Stimulated activated CD4-positive, alpha-beta T cell treated with anti-CD3 and anti-CD28 coated beads, TNF-alpha, amount 100 ng/mL, for 48 hours (primary cell): Measurements from ENCODE around the gene ABHD11.
"Not testable (repeated sequence)": the region's sequence is repeated elsewhere in the genome, so short reads cannot be mapped to it uniquely, and the experiment has no call there.

Experiments used
- DNase-seq, 3 donors: peaks; one replicate each; pipeline ENCODE4 v3.0.0-alpha.2; 2020; ENCODE audit warnings: low read depth in 3 of 3

ABHD11 gene

GRCh38 chr7:73718905-73719805, 19.4 kb downstream of the ABHD11 start, which contains the start of gene STX1A:
Gene STX1A (minus strand): TSS chr7:73719669. CDS start chr7:73719631, 38 bp downstream.
- DNase-seq, result peak; percentile 43 to 62 (median 48)

GRCh38 chr7:73718438-73718881, 20.1 kb downstream of the ABHD11 start:
- no peak for DNase-seq

GRCh38 chr7:73717991-73718405, 20.6 kb downstream of the ABHD11 start:
- peak; percentile 61 to 73 (median 67) for DNase-seq

GRCh38 chr7:73717025-73717807, 21.4 kb downstream of the ABHD11 start:
- no peak for DNase-seq

- no peak for DNase-seq
Measured at GRCh38 chr7:73716318-73716890, 22.2 kb downstream of the ABHD11 start.

GRCh38 chr7:73715648-73716317, 22.8 kb downstream of the ABHD11 start:
- DNase-seq, result peak; percentile 55 to 79 (median 65)

- DNase-seq, result not testable (repeated sequence)
Measured at GRCh38 chr7:73713319-73713718, 25.3 kb downstream of the ABHD11 start.

GRCh38 chr7:73712773-73713172, 25.8 kb downstream of the ABHD11 start:
- no peak for DNase-seq

GRCh38 chr7:73708961-73709549, 29.5 kb downstream of the ABHD11 start:
- DNase-seq, result no peak

GRCh38 chr7:73707045-73707631, 31.5 kb downstream of the ABHD11 start:
- DNase-seq, result no peak

- DNase-seq, result peak in 1 of 3 donors; percentile 43
Measured at GRCh38 chr7:73706126-73707044, 32.2 kb downstream of the ABHD11 start.

- DNase-seq, result no peak
Measured at GRCh38 chr7:73705551-73705920, 33.1 kb downstream of the ABHD11 start.

- no peak for DNase-seq
Measured at GRCh38 chr7:73704640-73705550, 33.7 kb downstream of the ABHD11 start.

GRCh38 chr7:73703757-73704639, 34.6 kb downstream of the ABHD11 start:
- DNase-seq, result peak in 1 of 3 donors; percentile 47

- no peak for DNase-seq
Measured at GRCh38 chr7:73703225-73703624, 35.4 kb downstream of the ABHD11 start.

- DNase-seq, result no peak
Measured at GRCh38 chr7:73702665-73703064, 35.9 kb downstream of the ABHD11 start.

- DNase-seq, result no peak
Measured at GRCh38 chr7:73702226-73702625, 36.4 kb downstream of the ABHD11 start.
